ENCODE results near the gene ADCY10.
"Not testable (repeated sequence)": the region's sequence is repeated elsewhere in the genome, so short reads cannot be mapped to it uniquely, and the experiment has no call there.

Gene ADCY10

DNA sequence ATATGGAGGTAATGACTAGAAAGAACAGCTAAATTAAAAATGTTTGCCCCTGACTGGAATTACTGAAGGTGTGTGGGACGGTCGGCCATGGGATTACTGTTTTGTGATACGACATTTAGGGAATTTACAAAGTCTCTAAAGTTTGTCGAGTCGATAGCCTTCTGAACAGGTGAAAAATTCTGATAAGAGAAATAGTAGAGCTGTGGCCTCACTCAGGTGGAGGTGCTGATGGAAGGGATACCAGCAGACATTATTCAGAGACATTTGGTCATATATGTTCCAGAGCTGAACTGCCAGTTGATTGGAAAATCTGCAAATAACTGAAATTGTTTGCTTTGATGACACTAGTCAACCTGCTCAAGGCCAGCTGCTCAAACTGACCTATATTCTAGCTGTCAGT is 71.1 kb downstream of the ADCY10 start:
- DNase-seq: no peak

- no peak for DNase-seq
Measured at GRCh38 chr1:167841530-167841929, 72.4 kb downstream of the ADCY10 start.

GRCh38 chr1:167839009-167839408 is 74.9 kb downstream of the ADCY10 start:
- no peak for DNase-seq

DNA sequence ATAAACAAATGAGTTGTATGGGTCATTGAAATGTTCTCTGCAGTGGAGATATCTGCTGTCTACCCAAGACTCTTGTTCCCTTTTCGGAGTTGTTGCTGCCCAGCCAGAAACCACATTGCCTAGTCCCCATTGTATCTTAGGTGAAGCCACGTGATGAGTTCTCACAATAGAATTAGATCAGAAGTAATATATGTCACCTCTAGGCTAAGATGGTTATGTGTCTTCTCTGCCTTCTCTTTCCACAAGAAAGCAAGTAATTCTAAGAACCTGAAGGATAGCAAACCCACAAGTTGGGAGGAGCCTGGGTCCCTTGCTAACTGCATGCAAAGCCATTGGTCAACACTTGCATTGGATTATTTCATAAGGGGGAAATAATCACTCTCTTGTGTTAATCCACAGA is 76.6 kb downstream of the ADCY10 start:
- no peak for DNase-seq

DNA sequence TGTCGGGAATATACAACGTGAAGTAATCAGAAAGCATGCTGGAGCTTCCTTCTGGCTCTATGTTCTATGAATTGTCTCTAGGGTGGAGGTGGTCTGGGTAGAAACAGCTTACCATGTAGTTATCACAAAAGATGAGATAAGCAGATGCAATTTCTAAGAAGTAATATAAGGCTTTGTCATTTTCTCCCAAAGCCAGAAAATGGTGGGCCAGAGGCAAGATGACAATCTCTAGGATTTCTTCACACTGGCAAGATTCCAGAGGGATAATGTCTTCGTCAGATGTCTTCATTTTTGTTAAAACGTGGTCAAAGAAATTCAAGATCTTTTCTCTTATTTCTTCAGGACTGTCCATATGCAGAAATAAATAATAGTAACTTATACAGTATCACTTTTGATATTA is 77.7 kb downstream of the ADCY10 start:
- no peak for DNase-seq

DNA sequence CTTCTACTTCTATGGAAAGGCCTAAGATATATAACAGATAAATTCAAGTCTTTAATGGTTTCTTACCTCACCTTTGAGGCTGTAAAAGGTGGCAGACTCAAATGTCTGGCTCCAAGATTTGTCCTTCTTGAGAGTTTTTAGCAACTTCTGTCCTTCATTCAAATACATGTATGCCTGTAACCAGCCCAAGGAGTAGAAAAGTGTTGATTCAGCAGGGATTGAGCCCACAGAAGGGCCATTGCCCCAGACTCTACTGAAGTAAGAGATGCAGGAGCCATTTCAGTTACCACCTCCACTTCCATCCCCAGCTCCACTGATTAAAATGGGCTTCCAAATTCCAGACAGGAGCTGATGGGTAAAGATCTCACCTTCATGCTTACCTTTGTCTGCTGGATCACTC is 80.0 kb downstream of the ADCY10 start:
- DNase-seq: no peak

DNA sequence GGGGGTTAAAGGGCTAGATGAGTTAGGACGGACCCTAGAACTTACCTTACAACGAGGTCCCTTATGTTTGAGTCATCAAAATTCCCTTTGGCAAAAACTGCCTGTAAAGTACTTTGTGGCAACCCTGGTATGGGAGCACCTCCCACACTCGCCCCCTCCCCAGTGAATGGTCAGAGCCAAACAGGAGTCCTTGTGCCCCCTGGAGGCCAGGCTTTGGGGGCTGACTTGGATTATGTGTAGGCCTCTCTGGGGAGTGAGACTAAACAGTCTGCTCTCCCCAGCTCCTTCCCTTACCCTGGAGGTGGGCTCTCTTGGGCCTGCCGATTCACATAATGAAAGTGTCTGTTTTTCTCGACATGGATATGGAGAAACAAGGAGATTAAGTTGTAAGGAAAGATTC is 81.2 kb downstream of the ADCY10 start:
- DNase-seq: no peak

DNA sequence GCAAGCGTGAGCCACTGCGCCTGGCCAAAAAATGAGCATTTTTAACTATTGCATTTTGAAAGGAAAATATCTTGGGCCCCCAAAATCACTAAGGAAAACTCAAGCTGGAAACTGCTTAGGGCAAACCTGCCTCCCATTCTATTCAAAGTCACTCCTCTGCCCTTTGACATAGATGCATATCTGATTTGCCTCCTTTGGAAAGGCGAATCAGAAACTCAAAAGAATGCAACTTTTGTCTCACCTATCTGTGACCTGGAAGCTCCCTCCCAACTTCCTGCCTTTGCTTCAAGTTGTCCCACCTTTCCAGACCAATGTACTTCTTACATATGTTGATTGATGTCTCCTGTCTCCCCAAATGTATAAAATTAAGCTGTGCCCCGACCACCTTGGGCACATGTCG is 83.3 kb downstream of the ADCY10 start:
- DNase-seq: not testable (repeated sequence)

- no peak for DNase-seq
Measured at GRCh38 chr1:167829868-167830267, 84.1 kb downstream of the ADCY10 start.

DNA sequence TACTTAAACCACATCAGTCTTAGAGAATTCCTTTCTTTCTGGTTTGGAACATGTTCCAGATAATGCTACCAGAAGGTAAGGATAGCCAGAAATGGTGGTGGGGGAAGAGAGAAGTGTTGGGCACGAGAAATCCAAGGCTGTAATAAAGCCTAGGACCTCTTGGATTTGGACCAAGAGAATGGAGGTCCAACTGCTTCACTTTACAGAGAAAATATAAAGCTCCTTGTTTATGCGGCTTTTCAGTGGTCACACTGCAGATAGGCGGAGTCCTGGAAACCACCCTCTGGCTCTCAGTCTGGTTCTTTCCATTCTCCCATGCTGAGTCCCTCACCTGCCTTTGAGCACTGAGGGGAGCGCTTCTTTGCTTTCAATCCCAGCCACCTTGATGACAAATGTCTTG is 87.8 kb downstream of the ADCY10 start:
- DNase-seq: no peak

- no peak for DNase-seq
Measured at GRCh38 chr1:167825419-167826079, 88.4 kb downstream of the ADCY10 start.

GRCh38 chr1:167824163-167824794 is 89.7 kb downstream of the ADCY10 start:
- no peak for DNase-seq

GRCh38 chr1:167821969-167822685 is 91.8 kb downstream of the ADCY10 start:
- no peak for DNase-seq

GRCh38 chr1:167821356-167821685 is 92.6 kb downstream of the ADCY10 start:
- no peak for DNase-seq

DNA sequence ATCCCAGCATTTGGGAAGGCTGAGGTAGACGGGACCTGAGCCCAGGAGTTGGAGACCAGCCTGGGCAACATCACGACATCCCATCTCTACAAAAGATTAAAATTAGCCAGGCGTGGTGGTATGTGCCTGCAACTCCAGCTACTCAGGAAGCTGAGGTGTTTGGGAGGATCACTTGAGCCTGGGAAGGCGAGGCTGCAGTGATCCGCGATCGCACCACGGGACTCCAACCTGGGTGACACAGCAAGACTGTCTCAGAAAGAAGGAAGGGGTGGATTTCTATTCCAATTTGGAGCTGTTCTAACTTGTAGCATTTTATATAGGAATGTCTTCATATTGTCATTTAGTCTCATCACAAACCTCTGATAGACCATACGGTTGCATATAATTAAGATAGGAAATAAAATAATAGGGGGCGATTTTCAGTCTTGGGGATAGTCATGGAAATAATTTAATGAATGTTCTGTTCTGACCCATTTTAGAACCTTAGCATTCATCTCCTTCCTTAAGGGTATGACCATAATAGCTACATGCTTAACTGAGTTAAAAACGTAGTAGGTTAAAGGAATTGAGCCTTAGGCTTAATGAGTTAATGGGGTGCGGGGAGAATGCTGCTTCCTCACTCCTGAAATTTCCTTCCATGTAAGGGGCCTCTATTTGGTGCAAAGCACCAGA is 93.1 kb downstream of the ADCY10 start:
- no peak for DNase-seq

- DNase-seq: no peak
Measured at GRCh38 chr1:167819849-167820683, 93.9 kb downstream of the ADCY10 start.

- no peak for DNase-seq
Measured at GRCh38 chr1:167815650-167816049, 98.3 kb downstream of the ADCY10 start.

GRCh38 chr1:167812972-167813371 is 101.0 kb downstream of the ADCY10 start:
- no peak for DNase-seq

DNA sequence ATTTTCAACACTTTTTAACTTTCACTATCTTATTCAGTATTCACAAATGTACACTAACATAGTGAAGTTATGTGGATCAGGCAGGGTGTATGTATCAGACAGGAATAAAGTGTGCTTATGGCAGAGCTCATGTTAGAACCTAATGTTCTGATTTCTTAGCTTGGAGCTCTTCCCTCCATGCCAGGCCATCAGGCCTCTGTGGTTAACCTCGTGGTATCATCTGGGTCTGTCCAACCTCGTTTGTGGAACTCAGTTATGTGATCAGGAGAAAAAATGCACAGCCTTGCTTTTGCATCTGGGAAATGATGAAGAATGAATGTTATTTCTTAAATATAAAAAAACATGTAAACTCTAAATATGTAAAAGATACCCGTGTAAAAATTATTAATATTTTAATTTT is 105.2 kb downstream of the ADCY10 start:
- DNase-seq: no peak

GRCh38 chr1:167808104-167808503 is 105.8 kb downstream of the ADCY10 start:
- DNase-seq: no peak

- DNase-seq: not testable (repeated sequence)
Measured at GRCh38 chr1:167806676-167807075, 107.3 kb downstream of the ADCY10 start.

DNA sequence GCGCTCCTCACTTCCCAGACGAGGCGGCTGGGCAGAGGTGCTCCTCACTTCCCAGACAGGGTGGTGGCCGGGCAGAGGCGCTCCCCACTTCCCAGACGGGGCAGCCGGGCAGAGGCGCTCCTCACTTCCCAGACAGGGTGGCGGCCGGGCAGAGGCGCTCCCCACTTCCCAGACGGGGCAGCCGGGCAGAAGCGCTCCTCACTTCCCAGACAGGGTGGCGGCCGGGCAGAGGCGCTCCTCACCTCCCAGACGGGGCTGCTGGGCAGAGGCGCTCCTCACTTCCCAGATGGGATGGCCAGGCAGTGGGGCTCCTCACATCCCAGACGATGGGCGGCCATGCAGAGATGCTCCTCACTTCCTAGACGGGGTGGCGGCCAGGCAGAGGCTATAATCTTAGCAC is 107.7 kb downstream of the ADCY10 start:
- DNase-seq: not testable (repeated sequence)

DNA sequence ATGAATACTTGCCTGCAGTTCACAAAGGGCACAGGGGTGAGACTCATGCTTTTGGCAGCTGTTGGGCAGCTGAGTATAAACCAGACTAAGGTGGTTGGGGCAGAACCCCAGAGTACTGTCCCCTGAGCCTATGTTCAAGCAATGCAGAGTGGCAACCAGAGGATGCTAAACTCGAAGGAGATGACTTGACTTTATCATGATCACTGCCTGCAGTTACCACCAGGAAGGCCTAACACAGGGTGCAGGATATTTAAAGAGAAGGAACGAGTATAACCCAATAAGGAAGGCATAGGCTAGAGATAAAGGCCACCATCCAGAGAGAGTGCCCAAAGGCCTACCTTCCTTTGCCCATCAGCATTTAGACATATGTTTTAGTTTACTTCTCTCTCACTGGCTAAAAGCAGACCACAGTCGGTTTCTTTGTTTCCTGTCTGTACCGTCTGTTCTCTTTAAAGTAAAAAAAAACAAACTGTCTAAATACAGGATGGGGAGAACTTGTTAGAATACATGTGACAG is 108.8 kb downstream of the ADCY10 start:
- no peak for DNase-seq

Measured in NCI-H345 (cell line).